PC-3 (cell line): ENCODE measurements around the gene STX18. TPM values are rescaled to one million over a fixed set of nuclear protein-coding genes. Genes with fewer than 3 reads are reported as not detected.

ENCODE experiments used
- ATAC-seq: fragments of 200-7000 bp; cut with Tn5 transposase; 2 replicates; pipeline ENCODE4 v1.9.1; 2020; ENCODE audit warnings: mild to moderate bottlenecking, moderate library complexity
- BruUV-seq: library from RNA; stranded (reverse); fragments of 400-500 nt; replicated peaks from 2 replicates; lab custom pipeline; 2021; lab: Mats Ljungman, UMichigan
- CTCF ChIA-PET: fragments of 300-600 bp; sonication (Branson Sonifier 250); formaldehyde crosslinking; loops from one replicate; lab custom pipeline; 2022; ENCODE audit warnings: antibody characterized with exemption; lab: Charles Lee
- POLR2A ChIA-PET: fragments of 300-600 bp; sonication (Branson Sonifier 250); formaldehyde crosslinking; loops from one replicate; lab custom pipeline; 2022; ENCODE audit warnings: antibody characterized with exemption; ENCODE audit not compliant: unreplicated experiment; lab: Charles Lee
- DNase-seq: peaks from one replicate; pipeline ENCODE4 v3.0.0-alpha.2; 2015
- H2AFZ ChIP-seq: fragments of 300-600 bp; sonication (generic); 2 replicates; pipeline ENCODE4 v1.6.0; 2016; ENCODE audit warnings: antibody characterized with exemption, low read length
- H3F3A ChIP-seq: fragments of 300-600 bp; sonication (generic); one replicate; pipeline ENCODE4 v1.6.0; 2017; ENCODE audit warnings: antibody characterized with exemption, low read length, control low read depth, mild to moderate bottlenecking; ENCODE audit not compliant: unreplicated experiment
- H3K27ac ChIP-seq: fragments of 300-600 bp; sonication (generic); 2 replicates; pipeline ENCODE4 v1.5.1; 2016; ENCODE audit warnings: mild to moderate bottlenecking, low read length
- H3K27me3 ChIP-seq: fragments of 300-600 bp; sonication (generic); 2 replicates; pipeline ENCODE4 v1.6.1; 2016; ENCODE audit warnings: low read length, mixed read lengths
- H3K36me3 ChIP-seq: fragments of 300-600 bp; sonication (generic); 2 replicates; pipeline ENCODE4 v1.6.1; 2016; ENCODE audit warnings: low read depth, mixed run types, low read length, mixed read lengths
- H3K4me1 ChIP-seq: fragments of 300-600 bp; sonication (generic); 2 replicates; pipeline ENCODE4 v1.5.1; 2016; ENCODE audit warnings: low read length; ENCODE audit not compliant: insufficient read depth
- H3K4me2 ChIP-seq: fragments of 300-600 bp; sonication (generic); 2 replicates; pipeline ENCODE4 v1.6.0; 2016; ENCODE audit warnings: low read length
- H3K4me3 ChIP-seq: fragments of 300-600 bp; sonication (generic); 2 replicates; pipeline ENCODE4 v1.5.1; 2016; ENCODE audit warnings: mild to moderate bottlenecking, low read length, mixed read lengths
- H3K79me2 ChIP-seq: fragments of 300-600 bp; sonication (generic); 2 replicates; pipeline ENCODE4 v1.6.1; 2017; ENCODE audit warnings: low read length, mixed read lengths
- H3K9ac ChIP-seq: fragments of 300-600 bp; sonication (generic); 2 replicates; pipeline ENCODE4 v1.6.0; 2016; ENCODE audit warnings: mild to moderate bottlenecking, low read length
- H3K9me2 ChIP-seq: fragments of 300-600 bp; sonication (generic); replicated peaks from 2 replicates; pipeline ENCODE4 v1.6.1; 2016; ENCODE audit warnings: mixed run types, low read length, mixed read lengths
- H3K9me3 ChIP-seq: fragments of 300-600 bp; sonication (generic); 2 replicates; pipeline ENCODE4 v1.6.1; 2016; ENCODE audit warnings: low read length, mixed read lengths
- H4K20me1 ChIP-seq: fragments of 300-600 bp; sonication (generic); 2 replicates; pipeline ENCODE4 v1.6.1; 2016; ENCODE audit warnings: low read length, mixed read lengths
- EZH2 ChIP-seq: fragments of 300-600 bp; sonication (generic); IDR thresholded peaks from one replicate; pipeline ENCODE4 v1.6.1; 2017; ENCODE audit warnings: antibody characterized with exemption, mild to moderate bottlenecking, low read length; ENCODE audit not compliant: unreplicated experiment
- EZH2phosphoT487 ChIP-seq: fragments of 300-600 bp; sonication (generic); IDR thresholded peaks from 2 replicates; pipeline ENCODE4 v1.6.1; 2018; ENCODE audit warnings: mild to moderate bottlenecking, antibody characterized with exemption, low read length, borderline replicate concordance
- intact Hi-C: fragments of 100-400 bp; cut with micrococcal nuclease; formaldehyde crosslinking; loops from 2 replicates; pipeline ENCODE4 v1.9.0; 2023
- total RNA-seq: library from RNA; depleted of rRNA; stranded (reverse); fragments of >200 nt; gene quantifications from 2 replicates; pipeline ENCODE4 v1.2.3, GENCODE V29; 2014
- TF ChIP-seq, protein P1 (sequence below): fragments of 300-600 bp; sonication (generic); conservative IDR thresholded peaks from 2 replicates; pipeline ENCODE4 v1.5.1; 2017; ENCODE audit warnings: antibody characterized with exemption, low read depth, mild to moderate bottlenecking, low read length

STX18 gene
- total RNA-seq, 1 experiment from 2014 or later = 25.0 TPM

DNA sequence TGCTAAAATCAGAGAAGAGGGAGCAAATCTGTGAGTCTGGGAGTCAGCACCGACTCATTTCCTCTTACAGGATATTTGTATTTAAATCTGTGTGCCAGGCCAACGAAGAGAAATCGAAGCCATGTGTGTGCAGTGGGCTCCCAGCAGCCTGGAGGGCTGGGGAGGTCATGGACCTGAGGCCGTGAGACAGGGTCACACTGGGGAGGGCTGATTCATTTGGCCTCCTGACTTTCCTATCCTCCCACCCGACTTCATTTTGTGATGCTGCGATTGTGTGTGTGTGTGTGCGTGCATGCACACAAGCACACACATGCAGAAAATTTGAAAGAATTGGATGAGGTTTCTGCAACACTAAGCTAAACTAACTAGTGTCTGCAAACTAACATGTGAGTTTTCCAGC lies 48.7 kb upstream of the STX18 start:
- TF ChIP-seq EZH2 = no peak
- H3K9me2 ChIP-seq = no peaks in the 10 kb centered on the region
- no peaks in the 10 kb centered on the region for H3K79me2 ChIP-seq
- H4K20me1 ChIP-seq = no peaks in the 10 kb centered on the region
- intact Hi-C loops = no loop called here
- no peaks in the 10 kb centered on the region for H3K36me3 ChIP-seq
- CTCF ChIA-PET = no interaction called here
- no peak overlapping the region for H3K9ac ChIP-seq
- H3K9me3 ChIP-seq = no peaks in the 10 kb centered on the region
- H3K4me3 ChIP-seq = no peak overlapping the region
- no peaks in the 10 kb centered on the region for H3K27me3 ChIP-seq
- H3F3A ChIP-seq = no peaks in the 10 kb centered on the region
- ATAC-seq (peak; percentile 40; the same call in 1 of the 2 replicates), DNase-seq (peak; percentile 39)
- H3K27ac ChIP-seq = no peak overlapping the region
- H3K4me1 ChIP-seq = peaks cover 10% of the 10 kb centered on the region; the same call in 1 of the 2 replicates
- POLR2A ChIA-PET = no interaction called here
- H2AFZ ChIP-seq = no peak overlapping the region
- H3K4me2 ChIP-seq = 0 out of 2 replicates have a peak overlapping the region, but pooled peaks have one; percentile 13
- BruUV-seq = no TSS peak

DNA sequence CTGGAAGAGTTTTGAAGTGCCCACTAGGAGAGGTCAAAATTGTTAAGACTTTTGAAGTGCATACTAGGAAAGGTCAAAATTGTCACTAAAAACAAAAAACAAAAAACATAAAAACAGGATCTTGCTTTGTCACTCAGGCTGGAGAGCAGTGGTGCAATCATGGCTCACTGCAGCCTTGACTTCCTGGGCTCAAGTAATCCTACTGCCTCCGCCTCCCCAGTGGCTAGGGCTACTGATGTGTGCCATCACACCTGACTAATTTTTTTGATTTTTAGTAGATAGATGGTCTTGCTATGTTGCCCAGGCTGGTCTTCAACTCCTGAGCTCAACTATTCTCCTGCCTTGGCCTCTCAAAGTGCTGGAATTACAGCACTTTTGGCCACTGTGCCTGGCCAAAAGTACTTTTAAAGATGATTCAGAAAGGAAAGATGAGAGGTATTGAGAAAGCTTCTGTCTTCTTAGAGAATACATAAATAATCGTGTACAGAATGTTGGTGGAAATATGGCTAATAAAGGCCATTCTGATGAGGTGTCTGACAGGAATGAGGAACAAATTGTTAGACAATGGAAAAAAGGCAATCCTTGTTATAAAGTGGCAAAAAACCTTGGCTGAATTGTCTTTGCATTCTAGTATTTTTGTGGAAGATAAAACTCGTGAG lies 43.3 kb upstream of the STX18 start:
- DNase-seq = no peak
- ChIA-PET CTCF (no interaction called here), POLR2A (no interaction called here)
- no peaks in the 10 kb centered on the region for H3K9me3 ChIP-seq
- no peaks in the 10 kb centered on the region for H3K36me3 ChIP-seq
- TF ChIP-seq EZH2 = no peak
- TF ChIP-seq, protein P1, sequence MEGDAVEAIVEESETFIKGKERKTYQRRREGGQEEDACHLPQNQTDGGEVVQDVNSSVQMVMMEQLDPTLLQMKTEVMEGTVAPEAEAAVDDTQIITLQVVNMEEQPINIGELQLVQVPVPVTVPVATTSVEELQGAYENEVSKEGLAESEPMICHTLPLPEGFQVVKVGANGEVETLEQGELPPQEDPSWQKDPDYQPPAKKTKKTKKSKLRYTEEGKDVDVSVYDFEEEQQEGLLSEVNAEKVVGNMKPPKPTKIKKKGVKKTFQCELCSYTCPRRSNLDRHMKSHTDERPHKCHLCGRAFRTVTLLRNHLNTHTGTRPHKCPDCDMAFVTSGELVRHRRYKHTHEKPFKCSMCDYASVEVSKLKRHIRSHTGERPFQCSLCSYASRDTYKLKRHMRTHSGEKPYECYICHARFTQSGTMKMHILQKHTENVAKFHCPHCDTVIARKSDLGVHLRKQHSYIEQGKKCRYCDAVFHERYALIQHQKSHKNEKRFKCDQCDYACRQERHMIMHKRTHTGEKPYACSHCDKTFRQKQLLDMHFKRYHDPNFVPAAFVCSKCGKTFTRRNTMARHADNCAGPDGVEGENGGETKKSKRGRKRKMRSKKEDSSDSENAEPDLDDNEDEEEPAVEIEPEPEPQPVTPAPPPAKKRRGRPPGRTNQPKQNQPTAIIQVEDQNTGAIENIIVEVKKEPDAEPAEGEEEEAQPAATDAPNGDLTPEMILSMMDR = no peak
- TF ChIP-seq EZH2phosphoT487 = no peak
- H3K9me2 ChIP-seq = no peaks in the 10 kb centered on the region
- no peaks in the 10 kb centered on the region for H3K79me2 ChIP-seq
- no TSS peak for BruUV-seq
- no peak overlapping the region for H3K9ac ChIP-seq
- no peak overlapping the region for H3K4me3 ChIP-seq
- H3K4me1 ChIP-seq = peaks cover 3% of the 10 kb centered on the region; the same call in 1 of the 2 replicates
- no peak overlapping the region for H3K4me2 ChIP-seq
- ATAC-seq = no peak
- intact Hi-C loops = no loop called here
- no peaks in the 10 kb centered on the region for H3K27me3 ChIP-seq
- no peaks in the 10 kb centered on the region for H3F3A ChIP-seq
- no peaks in the 10 kb centered on the region for H4K20me1 ChIP-seq
- no peak overlapping the region for H2AFZ ChIP-seq
- no peak overlapping the region for H3K27ac ChIP-seq

DNA sequence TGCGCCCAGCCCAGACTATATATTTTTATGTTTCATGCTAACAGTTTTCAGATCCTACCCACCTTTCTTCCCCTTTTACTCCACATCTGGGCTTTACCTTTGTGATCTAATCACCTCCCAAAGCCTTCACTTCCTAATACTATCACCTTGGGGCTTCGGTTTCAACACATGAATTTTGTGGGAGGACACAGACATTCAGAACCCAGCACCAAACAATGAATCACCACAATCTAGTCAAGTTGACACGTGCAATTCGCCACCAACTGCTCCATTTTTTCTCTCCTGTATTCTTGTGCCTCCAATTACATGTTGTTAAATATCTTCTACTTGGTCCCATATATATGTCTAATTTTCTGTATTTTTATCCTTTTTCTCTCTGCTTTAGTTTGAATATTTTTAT lies 41.8 kb upstream of the STX18 start:
- no peak overlapping the region for H3K9ac ChIP-seq
- H3K27ac ChIP-seq = no peak overlapping the region
- TF ChIP-seq, protein P1 = no peak
- TF ChIP-seq EZH2phosphoT487 = no peak
- no peak for TF ChIP-seq EZH2
- H3K27me3 ChIP-seq = no peaks in the 10 kb centered on the region
- H3K4me1 ChIP-seq = no peaks in the 10 kb centered on the region
- DNase-seq = no peak
- H3K4me2 ChIP-seq = no peak overlapping the region
- no peak overlapping the region for H2AFZ ChIP-seq
- intact Hi-C loops = no loop called here
- no peaks in the 10 kb centered on the region for H3K79me2 ChIP-seq
- ATAC-seq = no peak
- H4K20me1 ChIP-seq = no peaks in the 10 kb centered on the region
- no peak overlapping the region for H3K4me3 ChIP-seq
- H3K9me2 ChIP-seq = no peaks in the 10 kb centered on the region
- H3F3A ChIP-seq = no peaks in the 10 kb centered on the region
- ChIA-PET CTCF (no interaction called here), POLR2A (interaction anchor here (0.6 kb wide), 1 partner anchor 9 kb away, joined by 4 read pairs; no protein-coding TSS in a partner anchor)
- no peaks in the 10 kb centered on the region for H3K36me3 ChIP-seq
- no TSS peak for BruUV-seq
- no peaks in the 10 kb centered on the region for H3K9me3 ChIP-seq
